GM18517 (cell line): ENCODE measurements around the gene FAAP24.
"Not testable (repeated sequence)": the region's sequence is repeated elsewhere in the genome, so short reads cannot be mapped to it uniquely, and the experiment has no call there.

Experiments
- ATAC-seq: cut with Tn5 transposase; IDR thresholded peaks from one replicate; pipeline ENCODE4 v1.9.1; 2021; ENCODE audit warnings: mild to moderate bottlenecking, moderate library complexity; ENCODE audit not compliant: unreplicated experiment

The FAAP24 gene

GRCh38 chr19:32997716-32998355, 25.8 kb downstream of the FAAP24 start:
- no peak for ATAC-seq

- ATAC-seq = no peak
These were observed 26.7 kb downstream of the FAAP24 start for GRCh38 chr19:32998722-32999121.

GRCh38 chr19:33000510-33000909, 28.5 kb downstream of the FAAP24 start:
- ATAC-seq = no peak

GRCh38 chr19:33000910-33001309, 28.9 kb downstream of the FAAP24 start:
- ATAC-seq = no peak

- ATAC-seq = not testable (repeated sequence)
These were observed 30.3 kb downstream of the FAAP24 start for GRCh38 chr19:33002126-33002865.

- ATAC-seq = not testable (repeated sequence)
These were observed 31.5 kb downstream of the FAAP24 start for GRCh38 chr19:33003424-33004024.

GRCh38 chr19:33005440-33005839, 33.4 kb downstream of the FAAP24 start:
- no peak for ATAC-seq

GRCh38 chr19:33008738-33009137, 36.7 kb downstream of the FAAP24 start:
- ATAC-seq = no peak

- ATAC-seq = not testable (repeated sequence)
These were observed 38.8 kb downstream of the FAAP24 start for GRCh38 chr19:33010891-33011290.

- no peak for ATAC-seq
These were observed 50.6 kb downstream of the FAAP24 start for GRCh38 chr19:33022472-33023116.

GRCh38 chr19:33024398-33024797, 52.4 kb downstream of the FAAP24 start:
- no peak for ATAC-seq

GRCh38 chr19:33025468-33026238, 53.6 kb downstream of the FAAP24 start:
- not testable (repeated sequence) for ATAC-seq

- not testable (repeated sequence) for ATAC-seq
These were observed 54.6 kb downstream of the FAAP24 start for GRCh38 chr19:33026602-33027001.
